HG02885 (cell line): ENCODE results near the gene CRIM1.

ENCODE experiments used
- ATAC-seq: cut with Tn5 transposase; IDR thresholded peaks from one replicate; pipeline ENCODE4 v1.9.1; 2021; ENCODE audit warnings: mild to moderate bottlenecking; ENCODE audit not compliant: unreplicated experiment, poor library complexity

CRIM1 gene

GRCh38 chr2:36416370-36417165 is 61.0 kb downstream of the CRIM1 start:
- no peak for ATAC-seq

DNA sequence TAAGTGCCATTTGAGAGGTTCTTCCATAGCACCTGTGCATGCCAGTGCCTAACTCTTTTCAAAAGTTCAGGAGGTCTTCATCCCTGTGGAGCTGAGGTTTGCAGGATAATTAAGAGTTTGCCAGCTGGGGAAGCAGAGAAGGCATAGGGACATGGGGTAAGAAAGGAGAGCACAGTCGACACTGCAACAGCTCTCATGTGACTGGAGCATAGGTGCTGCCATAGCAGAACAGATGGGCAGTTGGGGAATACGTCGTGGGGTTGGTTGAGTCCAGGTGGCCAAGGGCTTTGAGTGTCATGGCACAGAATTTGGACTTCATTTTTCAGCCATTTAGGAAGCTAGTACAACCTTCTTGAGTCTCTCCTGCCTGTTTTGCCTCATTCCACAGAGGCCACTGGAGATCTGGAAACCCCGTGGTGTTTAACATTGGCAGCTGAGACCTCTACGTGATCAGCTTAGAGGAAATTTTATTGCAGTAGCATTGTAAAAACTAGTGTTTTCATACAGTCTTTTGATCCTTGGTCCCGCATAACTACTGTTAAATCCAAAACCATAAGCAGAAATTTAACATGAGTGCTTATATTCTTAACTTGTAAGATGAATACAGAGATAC is 65.1 kb downstream of the CRIM1 start:
- no peak for ATAC-seq

- ATAC-seq: no peak
Measured at GRCh38 chr2:36421379-36421778, 65.8 kb downstream of the CRIM1 start.

GRCh38 chr2:36423172-36423571 is 67.6 kb downstream of the CRIM1 start:
- ATAC-seq: no peak

GRCh38 chr2:36423619-36424120 is 68.1 kb downstream of the CRIM1 start:
- ATAC-seq: no peak

- no peak for ATAC-seq
Measured at GRCh38 chr2:36425608-36426355, 70.2 kb downstream of the CRIM1 start.

- ATAC-seq: no peak
Measured at GRCh38 chr2:36427790-36428243, 72.2 kb downstream of the CRIM1 start.

DNA sequence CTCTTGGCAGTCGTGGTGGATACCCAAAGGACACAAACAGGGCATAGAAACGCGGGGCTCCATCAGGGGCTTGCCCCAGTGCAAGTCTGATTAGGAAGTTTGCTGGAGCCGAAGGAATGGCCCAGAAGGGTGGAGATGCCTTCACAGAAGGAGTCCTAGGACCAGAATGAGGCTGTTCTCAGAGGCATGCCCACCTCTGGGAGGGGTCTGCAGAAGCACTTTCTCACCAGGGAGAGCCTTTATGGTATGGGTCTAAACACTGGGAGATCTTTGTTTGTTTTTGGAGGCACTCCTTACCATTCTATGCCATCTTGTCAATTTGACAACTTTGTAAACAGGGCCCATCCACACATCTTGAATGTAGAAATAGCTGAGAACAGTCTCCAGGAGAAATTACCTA is 75.0 kb downstream of the CRIM1 start:
- no peak for ATAC-seq

DNA sequence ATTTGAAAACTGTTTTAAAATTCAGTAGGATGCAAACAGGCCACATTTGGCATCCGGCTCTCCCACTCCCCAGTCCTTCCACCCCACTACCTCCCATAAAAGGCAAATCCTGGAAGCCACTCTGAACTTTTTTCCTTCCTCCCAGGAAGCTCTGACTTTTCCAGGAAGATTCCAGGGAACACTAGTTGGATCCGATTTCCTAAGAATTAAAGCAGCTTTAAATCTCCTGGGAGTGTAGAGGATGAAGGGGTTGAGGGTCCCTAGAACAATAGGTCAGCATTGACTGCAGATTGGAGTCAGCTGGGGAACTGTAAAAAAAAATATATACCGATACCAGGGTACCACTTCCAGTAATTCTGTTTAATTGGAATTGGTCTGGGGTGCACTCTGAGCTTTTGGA is 76.9 kb downstream of the CRIM1 start:
- no peak for ATAC-seq

GRCh38 chr2:36433311-36434217 is 78.0 kb downstream of the CRIM1 start:
- no peak for ATAC-seq

DNA sequence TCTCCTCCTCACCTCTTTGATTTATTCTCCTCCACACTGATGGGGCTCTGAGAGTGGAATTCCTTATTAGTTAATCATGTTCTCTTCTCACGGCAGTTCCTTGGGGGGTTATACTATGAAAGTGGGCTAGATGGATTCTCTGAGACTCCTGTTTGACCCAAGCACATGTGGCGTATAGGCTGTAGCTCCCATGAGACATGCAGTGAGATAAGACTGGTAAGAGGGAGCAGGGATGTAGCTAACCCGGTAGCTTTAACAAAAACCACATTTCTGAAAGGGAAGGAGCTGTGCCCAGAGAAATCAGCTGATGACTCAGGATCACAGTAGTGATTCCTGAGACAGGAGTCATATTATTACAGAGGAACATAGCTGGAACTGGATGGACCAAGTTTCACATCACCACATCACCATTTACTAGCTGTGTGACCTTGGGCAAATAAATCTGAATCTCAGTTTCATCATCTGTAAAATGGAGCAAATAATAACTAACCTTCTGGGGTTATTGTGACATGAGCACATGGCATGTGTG is 82.9 kb downstream of the CRIM1 start:
- no peak for ATAC-seq

- no peak for ATAC-seq
Measured at GRCh38 chr2:36439084-36439483, 83.5 kb downstream of the CRIM1 start.

- ATAC-seq: no peak
Measured at GRCh38 chr2:36441065-36441625, 85.6 kb downstream of the CRIM1 start.

- ATAC-seq: no peak
Measured at GRCh38 chr2:36441816-36442215, 86.2 kb downstream of the CRIM1 start.

DNA sequence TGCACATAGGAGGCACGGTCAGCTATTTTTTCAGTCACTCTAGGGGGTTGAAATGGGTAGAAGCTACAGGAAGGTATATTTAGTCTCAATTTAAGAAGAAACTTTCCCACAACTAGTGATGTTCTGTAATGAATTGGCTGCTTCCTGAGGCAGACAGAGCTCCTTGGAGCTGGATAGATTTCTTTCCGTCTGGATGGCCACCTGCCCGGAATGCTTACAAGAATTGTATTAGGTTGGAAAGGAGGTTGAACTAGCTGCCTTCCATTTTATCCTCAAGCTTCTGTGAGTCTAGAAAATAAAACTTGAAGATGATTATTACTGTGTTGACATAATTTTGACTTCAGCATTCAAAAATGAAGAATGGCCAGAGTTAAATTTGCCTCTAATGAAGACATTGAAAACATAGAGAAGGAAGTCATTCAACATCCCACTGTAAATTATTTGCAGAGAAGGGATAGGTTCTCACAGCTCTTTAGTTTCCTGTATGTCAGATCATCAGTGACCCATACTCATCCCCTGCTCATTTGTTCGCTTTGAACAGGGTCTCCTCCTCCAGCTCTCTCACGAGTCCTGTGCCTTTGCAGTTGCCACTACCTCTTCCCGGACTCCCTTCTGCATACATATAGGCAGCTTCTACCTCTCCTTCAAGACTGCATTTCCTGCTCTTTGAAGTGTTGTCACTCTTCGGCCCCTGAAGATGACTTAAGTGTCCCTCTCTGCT is 88.8 kb downstream of the CRIM1 start:
- no peak for ATAC-seq

GRCh38 chr2:36445185-36445866 is 89.7 kb downstream of the CRIM1 start:
- no peak for ATAC-seq

DNA sequence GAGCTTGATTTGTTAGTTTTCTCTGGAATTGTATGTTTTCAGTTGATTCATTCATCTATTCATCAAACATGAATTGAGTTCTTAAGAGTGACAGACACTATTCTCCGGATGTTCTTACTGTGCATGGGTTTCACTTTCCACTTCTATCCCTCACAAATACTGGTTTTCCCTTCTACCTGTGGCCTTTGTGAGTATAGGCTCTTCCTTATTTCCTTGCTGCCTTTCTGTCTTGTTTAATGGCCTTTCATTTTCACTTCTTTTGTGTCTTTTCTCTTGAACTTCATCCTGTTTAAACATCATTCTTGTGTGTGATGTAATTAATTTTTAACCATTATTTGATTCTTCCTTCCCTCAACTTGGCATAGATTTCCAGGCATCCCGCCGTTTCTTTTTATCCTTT is 90.7 kb downstream of the CRIM1 start:
- no peak for ATAC-seq

DNA sequence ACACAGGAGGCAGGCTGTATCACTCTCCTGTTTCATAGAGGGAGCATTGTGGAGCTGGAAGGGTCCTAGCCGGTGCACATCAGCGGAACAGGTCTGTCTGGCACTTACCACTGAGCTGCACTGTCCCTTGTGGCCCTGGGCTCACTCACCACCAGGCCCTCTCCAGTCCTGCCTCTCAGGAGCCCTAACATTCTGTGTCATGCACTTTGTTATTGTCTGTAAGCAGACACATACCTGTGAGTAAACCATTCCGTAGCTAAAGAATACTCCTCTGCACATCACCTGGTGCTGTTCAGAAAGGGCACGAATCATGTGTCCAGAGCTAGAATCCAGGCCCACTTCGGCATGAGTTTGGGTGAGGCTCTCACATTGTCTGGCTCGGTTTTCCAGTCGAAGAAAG is 93.6 kb downstream of the CRIM1 start:
- ATAC-seq: no peak
